ENCODE data around the gene H6PD. TPM values are rescaled to one million over a fixed set of nuclear protein-coding genes. Genes with fewer than 3 reads are reported as not detected.

H6PD gene
- total and polyA plus RNA-seq, 2 donors (not counting 3 experiments of a cell fraction or from before 2014, with no cell fraction given): 24.5 to 29.0 TPM

GRCh38 chr1:9271283-9271682 is 36.7 kb downstream of the H6PD start:
- H4K20me1 ChIP-seq (replicated peaks; ENCODE audit: control insufficient read depth, extremely low read depth, insufficient read depth, low read length): no peaks in the 10 kb centered on the region
- FAIRE-seq: no peak
- TF ChIP-seq JUN (IDR thresholded peaks at IDR 0.05; ENCODE audit: borderline replicate concordance, insufficient read depth, insufficient read length, low read depth) (no peak), GATA2 (IDR thresholded peaks at IDR 0.05; ENCODE audit: insufficient read depth, insufficient read length, low read depth, low read length) (no peak), MYC (IDR thresholded peaks at IDR 0.05; ENCODE audit: low read depth, low read length) (no peak), POLR2A (IDR thresholded peaks at IDR 0.05; ENCODE audit: low read depth, low read length) (no peak), MAX (IDR thresholded peaks at IDR 0.05; ENCODE audit: insufficient read depth, insufficient read length) (no peak), POLR2AphosphoS5 (IDR thresholded peaks at IDR 0.05; ENCODE audit: insufficient read depth, low read depth, low read length) (no peak), FOS (IDR thresholded peaks at IDR 0.05; ENCODE audit: borderline replicate concordance, insufficient read depth, low read length) (no peak), CTCF (IDR thresholded peaks at IDR 0.05; ENCODE audit: extremely low read depth in 1 of 2, insufficient read depth in 1 of 2, low read depth in 1 of 2, low read length in 2 of 2) (no peak), EZH2 (IDR thresholded peaks at IDR 0.05; ENCODE audit: borderline replicate concordance, low read depth, low read length, severe bottlenecking) (no peak)
- no peaks in the 10 kb centered on the region for H3K79me2 ChIP-seq (ENCODE audit: control insufficient read depth, insufficient read depth, low read length)
- ChIA-PET CTCF (interaction anchor here (9.6 kb wide), 1 partner anchor 220 kb away, joined by 232 read pairs; no protein-coding TSS in a partner anchor), POLR2A (no interaction called here)
- H3K9me1 ChIP-seq (replicated peaks; ENCODE audit: control insufficient read depth, extremely low read depth, insufficient read depth, low read length): no peaks in the 10 kb centered on the region
- H3K4me1 ChIP-seq (ENCODE audit: control insufficient read depth, extremely low read depth, insufficient read depth, low read length): peaks cover 11% of the 10 kb centered on the region
- dilution Hi-C loops (cut with MboI; ENCODE audit: extremely low pct_ligation_motif_present, low sequenced_read_pairs): no loop called here
- H2AFZ ChIP-seq (ENCODE audit: low read depth, low read length): no peak overlapping the region
- H3K4me3 ChIP-seq (replicated peaks in 1 of 3; ENCODE audit: insufficient read depth in 1 of 3, low read depth in 1 of 3, low read length in 3 of 3): no peak overlapping the region
- intact Hi-C loops (cut with micrococcal nuclease): no loop called here
- H3K36me3 ChIP-seq (ENCODE audit: control insufficient read depth in 2 of 2, extremely low read depth in 1 of 2, insufficient read depth in 2 of 2, low read length in 2 of 2): no peaks in the 10 kb centered on the region
- H3K9me3 ChIP-seq (replicated peaks; ENCODE audit: control insufficient read depth, insufficient read depth, low read length): no peaks in the 10 kb centered on the region
- H3K27ac ChIP-seq (ENCODE audit: insufficient read depth, low read depth, low read length): no peak overlapping the region
- H3K9ac ChIP-seq (replicated peaks; ENCODE audit: extremely low read depth, insufficient read depth, low read length): no peak overlapping the region
- DNase-seq (ENCODE audit: low read depth, low spot score): no peak
- no TSS peak for BruUV-seq (replicated peaks)
- H3K4me2 ChIP-seq (ENCODE audit: insufficient read depth, low read length): no peak overlapping the region
- no peaks in the 10 kb centered on the region for H3K27me3 ChIP-seq (ENCODE audit: control insufficient read depth in 2 of 2, insufficient read depth in 2 of 2, low read length in 2 of 2)
